Fibroblast of lung (primary cell): ENCODE data around the gene GAB1.

Source experiments
- EZH2 ChIP-seq: IDR thresholded peaks from 2 replicates; pipeline ENCODE4 v1.5.1; 2012; ENCODE audit warnings: low read length, control low read depth, mild to moderate bottlenecking; ENCODE audit errors: missing control alignments
- TF ChIP-seq, protein P1 (sequence below), 2 donors: IDR thresholded peaks in 1 of 2; conservative IDR thresholded peaks in 1 of 2; 1 replicate in 1 of 2; 2 replicates in 1 of 2; pipeline ENCODE4 v1.5.1; 2011 to 2012; ENCODE audit warnings: low read length in 2 of 2, control low read depth in 1 of 2, inconsistent platforms in 1 of 2, low read depth in 1 of 2, mild to moderate bottlenecking in 1 of 2

DNA sequence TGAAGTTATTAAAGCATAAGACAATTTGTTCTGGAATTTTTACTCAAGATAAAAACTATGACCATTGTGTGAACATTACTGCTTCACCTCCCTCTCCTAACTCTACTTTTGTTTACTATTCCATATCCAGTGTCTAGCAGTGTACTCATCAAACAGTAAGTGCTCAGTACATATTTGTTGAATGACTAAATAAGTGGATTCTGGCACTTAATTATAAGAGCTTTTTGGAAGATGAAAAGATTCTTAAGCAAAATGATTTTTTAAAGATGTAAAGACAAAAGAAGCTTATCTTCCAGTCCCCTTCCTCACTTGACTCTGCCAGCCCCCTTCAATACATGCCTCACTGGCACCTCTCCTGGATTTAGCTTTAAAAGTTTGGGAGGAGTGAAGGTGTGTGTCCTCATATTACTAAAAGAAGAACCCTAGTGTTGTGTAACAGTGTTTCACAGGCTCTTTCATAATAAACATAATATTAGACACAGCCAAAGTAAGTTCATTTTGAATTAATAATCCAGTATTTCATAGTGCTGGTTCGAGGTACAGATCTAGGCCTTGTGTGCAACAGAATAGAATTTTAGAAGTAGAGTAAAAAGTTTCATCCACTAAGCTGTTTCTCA lies 53.0 kb downstream of the GAB1 start:
- TF ChIP-seq, protein P1, sequence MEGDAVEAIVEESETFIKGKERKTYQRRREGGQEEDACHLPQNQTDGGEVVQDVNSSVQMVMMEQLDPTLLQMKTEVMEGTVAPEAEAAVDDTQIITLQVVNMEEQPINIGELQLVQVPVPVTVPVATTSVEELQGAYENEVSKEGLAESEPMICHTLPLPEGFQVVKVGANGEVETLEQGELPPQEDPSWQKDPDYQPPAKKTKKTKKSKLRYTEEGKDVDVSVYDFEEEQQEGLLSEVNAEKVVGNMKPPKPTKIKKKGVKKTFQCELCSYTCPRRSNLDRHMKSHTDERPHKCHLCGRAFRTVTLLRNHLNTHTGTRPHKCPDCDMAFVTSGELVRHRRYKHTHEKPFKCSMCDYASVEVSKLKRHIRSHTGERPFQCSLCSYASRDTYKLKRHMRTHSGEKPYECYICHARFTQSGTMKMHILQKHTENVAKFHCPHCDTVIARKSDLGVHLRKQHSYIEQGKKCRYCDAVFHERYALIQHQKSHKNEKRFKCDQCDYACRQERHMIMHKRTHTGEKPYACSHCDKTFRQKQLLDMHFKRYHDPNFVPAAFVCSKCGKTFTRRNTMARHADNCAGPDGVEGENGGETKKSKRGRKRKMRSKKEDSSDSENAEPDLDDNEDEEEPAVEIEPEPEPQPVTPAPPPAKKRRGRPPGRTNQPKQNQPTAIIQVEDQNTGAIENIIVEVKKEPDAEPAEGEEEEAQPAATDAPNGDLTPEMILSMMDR (conservative IDR thresholded peaks at IDR 0.05 in 1 of 2, IDR thresholded peaks at IDR 0.05 in 1 of 2; ENCODE audit: low read depth in 1 of 2, low read length in 2 of 2), result no peak
- TF ChIP-seq EZH2, result no peak
